Testis (tissue), 3 donors: Measurements from ENCODE around the gene VWA2. TPM values are rescaled to one million over a fixed set of nuclear protein-coding genes. Genes with fewer than 3 reads are reported as not detected.

Source experiments
- DNase-seq: peaks from one replicate; pipeline ENCODE4 v3.0.0-alpha.2; 2019
- H3K27ac ChIP-seq, 2 donors: fragments of 200-600 bp; sonication (generic); one replicate each; pipeline ENCODE4 v1.5.1; 2019
- H3K27me3 ChIP-seq: fragments of 200-600 bp; sonication (generic); one replicate; pipeline ENCODE4 v1.5.1; 2019
- H3K36me3 ChIP-seq: fragments of 200-600 bp; sonication (generic); one replicate; pipeline ENCODE4 v1.5.1; 2017; ENCODE audit warnings: low read depth; ENCODE audit errors: missing control alignments
- H3K4me1 ChIP-seq: fragments of 200-600 bp; sonication (generic); one replicate; pipeline ENCODE4 v1.5.1; 2019
- H3K4me3 ChIP-seq, 2 donors: fragments of 200-600 bp; sonication (generic); one replicate each; pipeline ENCODE4 v1.5.1; 2017 to 2019
- H3K9me3 ChIP-seq: fragments of 200-600 bp; sonication (generic); one replicate; pipeline ENCODE4 v1.5.1; 2017
- CTCF ChIP-seq, 3 experiments: fragments of 450-650 bp in 2 of 3; fragments of 200-600 bp in 1 of 3; sonication (generic) in 1 of 3; IDR thresholded peaks; one replicate each; pipeline ENCODE4 v1.5.1; 2016 to 2019; ENCODE audit warnings: antibody characterized with exemption in 3 of 3, mild to moderate bottlenecking in 2 of 3, moderate library complexity in 1 of 3
- POLR2A ChIP-seq: fragments of 450-650 bp; IDR thresholded peaks from one replicate; pipeline ENCODE4 v1.6.1; 2017; ENCODE audit warnings: antibody characterized with exemption, mild to moderate bottlenecking, moderate library complexity
- WGBS, 2 donors: methylation state at CpG; one replicate each; pipeline ENCODE4 v1.1.5; 2018; 5-methylcytosine and 5-hydroxymethylcytosine counted together
- intact Hi-C: fragments of 100-400 bp; cut with DNase I; formaldehyde crosslinking; loops from one replicate; pipeline ENCODE4 v1.15.1; 2023; ENCODE audit warnings: low total_unique reads
- polyA plus RNA-seq: library from polyadenylated mRNA; stranded (reverse); fragments of 350-450 nt; fragmentation: Illumina TruSeq; extraction: RNeasy Lipid Tissue Mini Kit (QIAGEN cat#74804); gene quantifications from one replicate; pipeline ENCODE4 v1.2.3, GENCODE V29; 2014; ENCODE audit warnings: low read depth, low replicate concordance; ENCODE audit not compliant: insufficient read depth
- total RNA-seq, 2 donors: library from RNA; depleted of rRNA; stranded (reverse); fragments of >200 nt; gene quantifications; one replicate each; pipeline ENCODE4 v1.2.3, GENCODE V29; 2016

VWA2 gene
- total and polyA plus RNA-seq, 3 donors from 2014 or later = 2.4 to 2.6 (median 2.4) TPM

GRCh38 chr10:114327537-114328440 lies 88.7 kb downstream of the VWA2 start:
- no peaks in the 10 kb centered on the region for H3K27me3 ChIP-seq
- TF ChIP-seq CTCF (IDR thresholded peaks at IDR 0.05) (no peak), POLR2A (no peak)
- no peak for DNase-seq
- H3K36me3 ChIP-seq = no peaks in the 10 kb centered on the region
- 77 to 82% methylated on average over 6 to 15 of the region's 15 CpGs for WGBS, 2 donors
- no peak overlapping the region for H3K27ac ChIP-seq
- H3K9me3 ChIP-seq = no peaks in the 10 kb centered on the region
- intact Hi-C loops = no loop called here
- H3K4me1 ChIP-seq = peaks cover 15% of the 10 kb centered on the region
- H3K4me3 ChIP-seq = no peak overlapping the region

GRCh38 chr10:114328441-114328812 lies 89.4 kb downstream of the VWA2 start:
- Histone ChIP-seq H3K9me3 (no peaks in the 10 kb centered on the region), H3K4me3 (no peak overlapping the region), H3K4me1 (peaks cover 21% of the 10 kb centered on the region), H3K27ac (no peak overlapping the region), H3K27me3 (no peaks in the 10 kb centered on the region), H3K36me3 (no peaks in the 10 kb centered on the region)
- intact Hi-C loops = no loop called here
- DNase-seq = no peak
- 72 to 84% methylated on average over 4 to 6 of the region's 6 CpGs for WGBS, 2 donors
- no peak for TF ChIP-seq POLR2A
- no peak for TF ChIP-seq CTCF (IDR thresholded peaks at IDR 0.05)

DNA sequence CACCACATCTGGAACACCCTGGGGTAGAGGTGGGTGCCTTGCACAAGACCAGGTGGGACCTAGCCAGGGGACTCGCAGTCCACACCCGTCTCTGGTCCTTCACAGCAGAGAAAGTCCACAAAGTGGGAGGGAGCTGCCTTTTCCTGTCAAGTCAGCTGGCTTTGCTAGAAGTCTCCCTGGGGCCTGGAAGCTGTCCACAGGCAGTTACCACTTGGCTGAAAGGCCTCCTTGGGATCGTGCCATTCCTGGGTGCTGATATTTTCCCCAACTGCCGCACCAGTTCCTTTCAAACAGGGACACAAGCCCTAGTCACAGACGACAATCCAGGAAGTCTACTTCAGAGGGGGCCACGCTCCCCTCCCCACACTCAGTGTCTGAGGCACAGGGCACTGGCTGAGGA lies 89.8 kb downstream of the VWA2 start:
- no peaks in the 10 kb centered on the region for H3K36me3 ChIP-seq
- no peak overlapping the region for H3K4me3 ChIP-seq
- DNase-seq = peak; percentile 34
- peaks cover 23% of the 10 kb centered on the region for H3K4me1 ChIP-seq
- H3K9me3 ChIP-seq = no peaks in the 10 kb centered on the region
- intact Hi-C loops = no loop called here
- 75 to 92% methylated on average over 2 to 6 of the region's 6 CpGs for WGBS, 2 donors
- no peaks in the 10 kb centered on the region for H3K27me3 ChIP-seq
- TF ChIP-seq CTCF (IDR thresholded peaks at IDR 0.05) (no peak), POLR2A (no peak)
- H3K27ac ChIP-seq = no peak overlapping the region

- WGBS, 2 donors = 70 to 72% methylated on average over 10 of the region's 10 CpGs
- H3K27me3 ChIP-seq = no peaks in the 10 kb centered on the region
- no peak overlapping the region for H3K4me3 ChIP-seq
- H3K36me3 ChIP-seq = no peaks in the 10 kb centered on the region
- H3K4me1 ChIP-seq = peaks cover 31% of the 10 kb centered on the region
- intact Hi-C loops = no loop called here
- H3K9me3 ChIP-seq = no peaks in the 10 kb centered on the region
- no peak for DNase-seq
- H3K27ac ChIP-seq = no peak overlapping the region
- TF ChIP-seq CTCF (IDR thresholded peaks at IDR 0.05) (no peak), POLR2A (no peak)
Measured at GRCh38 chr10:114329634-114330365, 90.7 kb downstream of the VWA2 start.
